Neuronal stem cell (in vitro differentiated cells): ENCODE data around the gene SIGLEC7. TPM values are rescaled to one million over a fixed set of nuclear protein-coding genes. Genes with fewer than 3 reads are reported as not detected.
A peak's percentile ranks its signal among the peaks of the same experiment; 100 is the strongest.

Experiments
- DNase-seq: peaks from one replicate; pipeline ENCODE4 v3.0.0-alpha.2; 2013; ENCODE audit warnings: low spot score
- H2AFZ ChIP-seq: one replicate; pipeline ENCODE4 v1.6.1; 2013; ENCODE audit warnings: mild to moderate bottlenecking, low read length, inconsistent platforms
- H2AK5ac ChIP-seq: 2 replicates; pipeline ENCODE4 v1.6.1; 2013; ENCODE audit warnings: low read depth, mild to moderate bottlenecking, inconsistent platforms, low read length, moderate library complexity, mixed read lengths
- H2BK120ac ChIP-seq: 2 replicates; pipeline ENCODE4 v1.6.1; 2013; ENCODE audit warnings: low read depth, mild to moderate bottlenecking, inconsistent platforms, low read length, moderate library complexity, mixed read lengths
- H2BK12ac ChIP-seq: one replicate; pipeline ENCODE4 v1.6.1; 2013; ENCODE audit warnings: low read length, inconsistent platforms
- H2BK15ac ChIP-seq: 2 replicates; pipeline ENCODE4 v1.6.1; 2013; ENCODE audit warnings: mild to moderate bottlenecking, low read length, inconsistent platforms, mixed read lengths
- H2BK5ac ChIP-seq: one replicate; pipeline ENCODE4 v1.6.1; 2013; ENCODE audit warnings: inconsistent platforms, mild to moderate bottlenecking, low read length, moderate library complexity
- H3K14ac ChIP-seq: one replicate; pipeline ENCODE4 v1.6.1; 2013; ENCODE audit warnings: low read length, inconsistent platforms
- H3K18ac ChIP-seq: 2 replicates; pipeline ENCODE4 v1.6.1; 2013; ENCODE audit warnings: low read length, inconsistent platforms
- H3K23ac ChIP-seq: 2 replicates; pipeline ENCODE4 v1.6.1; 2013; ENCODE audit warnings: low read depth, mild to moderate bottlenecking, mixed read lengths, low read length, inconsistent platforms; ENCODE audit not compliant: poor library complexity
- H3K27ac ChIP-seq: replicated peaks from 3 replicates; pipeline ENCODE4 v1.5.1; 2013; ENCODE audit warnings: low read length, inconsistent platforms
- H3K27me3 ChIP-seq, 3 experiments: 2 replicates each; pipeline ENCODE4 v1.6.1; 2013; ENCODE audit warnings: low read length in 3 of 3, mild to moderate bottlenecking in 2 of 3, inconsistent platforms in 1 of 3, low read depth in 1 of 3, mixed read lengths in 1 of 3, moderate library complexity in 1 of 3; ENCODE audit not compliant: control insufficient read depth in 3 of 3, insufficient read depth in 3 of 3
- H3K36me3 ChIP-seq, 2 donors: replicated peaks in 1 of 2; 2 replicates each; pipeline ENCODE4 v1.6.1; 2013; ENCODE audit warnings: low read length in 2 of 2; ENCODE audit not compliant: control insufficient read depth in 2 of 2, insufficient read depth in 2 of 2
- H3K4ac ChIP-seq: 2 replicates; pipeline ENCODE4 v1.6.1; 2013; ENCODE audit warnings: inconsistent platforms, mild to moderate bottlenecking, low read length, moderate library complexity
- H3K4me1 ChIP-seq, 2 donors: 1 replicate in 1 of 2; 2 replicates in 1 of 2; pipeline ENCODE4 v1.6.1; 2013; ENCODE audit warnings: low read length in 2 of 2, low read depth in 1 of 2; ENCODE audit not compliant: control insufficient read depth in 2 of 2, insufficient read depth in 1 of 2
- H3K4me2 ChIP-seq: one replicate; pipeline ENCODE4 v1.6.1; 2013; ENCODE audit warnings: mild to moderate bottlenecking, low read length, inconsistent platforms; ENCODE audit not compliant: insufficient read depth, poor library complexity, severe bottlenecking
- H3K4me3 ChIP-seq, 2 donors: 2 replicates each; pipeline ENCODE4 v1.5.1; 2013; ENCODE audit warnings: low read length in 2 of 2, mild to moderate bottlenecking in 2 of 2, inconsistent platforms in 1 of 2, moderate library complexity in 1 of 2
- H3K79me1 ChIP-seq: one replicate; pipeline ENCODE4 v1.6.1; 2013; ENCODE audit warnings: low read depth, mild to moderate bottlenecking, inconsistent platforms, low read length, moderate library complexity
- H3K9ac ChIP-seq: one replicate; pipeline ENCODE4 v1.6.1; 2013; ENCODE audit warnings: mild to moderate bottlenecking, low read depth, low read length, inconsistent platforms; ENCODE audit not compliant: poor library complexity
- H3K9me3 ChIP-seq, 2 donors: replicated peaks in 1 of 2; 2 replicates each; pipeline versions ENCODE3 to v1.6.1; 2013; ENCODE audit warnings: low read length in 2 of 2, mild to moderate bottlenecking in 2 of 2, inconsistent platforms in 1 of 2, low read depth in 1 of 2, mixed read lengths in 1 of 2, moderate library complexity in 1 of 2; ENCODE audit not compliant: control insufficient read depth in 2 of 2, insufficient read depth in 1 of 2
- H4K8ac ChIP-seq: one replicate; pipeline ENCODE4 v1.6.1; 2013; ENCODE audit warnings: low read depth, mild to moderate bottlenecking, inconsistent platforms, low read length, moderate library complexity
- H4K91ac ChIP-seq: one replicate; pipeline ENCODE4 v1.6.1; 2013; ENCODE audit warnings: low read length, low read depth, mild to moderate bottlenecking, inconsistent platforms; ENCODE audit not compliant: poor library complexity
- WGBS, 2 donors: extraction: QIAGEN DNeasy Blood & Tissue Kit; methylation state at CpG; one replicate each; pipeline ENCODE4 v1.1.7; 2013; ENCODE audit warnings: missing lambda C conversion rate in 2 of 2, mixed read lengths in 1 of 2; ENCODE audit not compliant: insufficient read length in 2 of 2, insufficient replicate concordance in 1 of 2; ENCODE audit errors: extremely low coverage in 2 of 2; 5-methylcytosine and 5-hydroxymethylcytosine counted together
- polyA plus RNA-seq, 2 experiments: library from polyadenylated mRNA; stranded (reverse); fragments of 200-250 nt; gene quantifications; one replicate each; pipeline ENCODE4 v1.2.3, GENCODE V29; 2013

The SIGLEC7 gene
- not detected for polyA plus RNA-seq (2013, experiment 1 of 2)
- polyA plus RNA-seq (2013, experiment 2 of 2), result not detected

DNA sequence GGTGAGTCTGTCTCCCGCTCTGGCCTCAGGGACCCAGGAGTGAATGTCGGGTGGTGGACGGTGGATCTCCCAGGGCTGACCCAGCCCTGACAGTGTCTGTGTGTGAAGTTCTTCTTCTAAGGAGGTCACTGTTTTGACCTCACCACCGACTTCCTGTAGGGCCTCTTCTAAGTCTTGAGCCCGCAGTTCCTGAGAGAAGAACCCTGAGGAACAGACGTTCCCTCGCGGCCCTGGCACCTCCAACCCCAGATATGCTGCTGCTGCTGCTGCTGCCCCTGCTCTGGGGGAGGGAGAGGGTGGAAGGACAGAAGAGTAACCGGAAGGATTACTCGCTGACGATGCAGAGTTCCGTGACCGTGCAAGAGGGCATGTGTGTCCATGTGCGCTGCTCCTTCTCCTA is at the start of gene SIGLEC7:
SIGLEC7 (plus strand) TSS at position 183 of the 400 bp plus-strand sequence; CDS start at position 252, 69 bp downstream.
- Histone ChIP-seq H3K23ac (no peak within 1 kb of the TSS), H3K4ac (no peak within 1 kb of the TSS), H2BK15ac (no peak within 1 kb of the TSS), H4K91ac (no peak within 1 kb of the TSS), H3K9ac (no peak within 1 kb of the TSS), H2AK5ac (peak within 1 kb of the TSS; percentile 66), H3K18ac (peak within 1 kb of the TSS; percentile 62), H3K79me1 (no peaks in the 10 kb centered on the region), H3K36me3 (no peaks in the 10 kb centered on the region), H2BK5ac (no peak within 1 kb of the TSS), H3K27ac (no peak within 1 kb of the TSS), H2AFZ (no peak within 1 kb of the TSS), H3K4me3 (no peak within 1 kb of the TSS), H3K27me3 (peaks cover 0 to 30% (median 0%) of the 10 kb centered on the region in 3 experiments), H2BK120ac (no peak within 1 kb of the TSS), H3K14ac (peak within 1 kb of the TSS; percentile 6), H3K4me1 (no peaks in the 10 kb centered on the region), H2BK12ac (no peak within 1 kb of the TSS), H3K9me3 (no peaks in the 10 kb centered on the region), H4K8ac (no peak within 1 kb of the TSS), H3K4me2 (no peak within 1 kb of the TSS)
- DNase-seq, result no peak
- no CpG with 5 or more reads among the region's 14 CpGs for whole genome bisulfite sequencing, 2 donors

DNA sequence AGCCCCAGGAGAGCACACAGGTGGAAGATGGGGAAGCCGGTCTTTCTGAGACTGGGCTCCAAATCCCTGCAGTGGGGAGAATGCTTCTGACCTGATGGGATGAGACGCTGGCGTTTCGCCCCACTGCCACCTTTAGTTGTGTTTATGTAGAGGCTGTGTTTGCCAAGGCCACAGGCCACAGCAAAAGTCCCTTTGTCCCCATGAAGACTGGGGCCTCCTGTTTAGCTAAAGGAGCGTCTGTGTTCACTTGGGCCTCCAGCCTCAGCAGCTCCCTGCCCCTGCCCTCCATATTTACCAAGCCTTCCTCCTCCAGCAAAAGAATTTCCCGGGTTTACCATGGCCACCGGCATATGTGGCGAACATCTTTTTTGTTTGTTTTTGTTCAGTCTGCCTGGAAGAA is 49.0 kb upstream of the SIGLEC7 start:
- Histone ChIP-seq H4K91ac (no peak overlapping the region), H3K9ac (no peak overlapping the region), H4K8ac (no peak overlapping the region), H3K18ac (no peak overlapping the region), H2BK120ac (no peak overlapping the region), H3K4me2 (no peak overlapping the region), H3K27ac (no peak overlapping the region), H3K36me3 (peaks cover 2 to 5% of the 10 kb centered on the region in 2 donors), H3K4ac (no peak overlapping the region), H3K4me1 (no peaks in the 10 kb centered on the region), H3K27me3 (peaks cover 0 to 3% (median 0%) of the 10 kb centered on the region in 3 experiments), H2AK5ac (no peak overlapping the region), H2BK5ac (no peak overlapping the region), H2BK12ac (no peak overlapping the region), H3K9me3 (no peaks in the 10 kb centered on the region), H2AFZ (no peak overlapping the region), H3K23ac (no peak overlapping the region), H3K79me1 (no peaks in the 10 kb centered on the region), H3K4me3 (no peak overlapping the region), H2BK15ac (no peak overlapping the region), H3K14ac (no peak overlapping the region)
- no CpG with 5 or more reads among the region's 8 CpGs for WGBS, 2 donors
- no peak for DNase-seq

DNA sequence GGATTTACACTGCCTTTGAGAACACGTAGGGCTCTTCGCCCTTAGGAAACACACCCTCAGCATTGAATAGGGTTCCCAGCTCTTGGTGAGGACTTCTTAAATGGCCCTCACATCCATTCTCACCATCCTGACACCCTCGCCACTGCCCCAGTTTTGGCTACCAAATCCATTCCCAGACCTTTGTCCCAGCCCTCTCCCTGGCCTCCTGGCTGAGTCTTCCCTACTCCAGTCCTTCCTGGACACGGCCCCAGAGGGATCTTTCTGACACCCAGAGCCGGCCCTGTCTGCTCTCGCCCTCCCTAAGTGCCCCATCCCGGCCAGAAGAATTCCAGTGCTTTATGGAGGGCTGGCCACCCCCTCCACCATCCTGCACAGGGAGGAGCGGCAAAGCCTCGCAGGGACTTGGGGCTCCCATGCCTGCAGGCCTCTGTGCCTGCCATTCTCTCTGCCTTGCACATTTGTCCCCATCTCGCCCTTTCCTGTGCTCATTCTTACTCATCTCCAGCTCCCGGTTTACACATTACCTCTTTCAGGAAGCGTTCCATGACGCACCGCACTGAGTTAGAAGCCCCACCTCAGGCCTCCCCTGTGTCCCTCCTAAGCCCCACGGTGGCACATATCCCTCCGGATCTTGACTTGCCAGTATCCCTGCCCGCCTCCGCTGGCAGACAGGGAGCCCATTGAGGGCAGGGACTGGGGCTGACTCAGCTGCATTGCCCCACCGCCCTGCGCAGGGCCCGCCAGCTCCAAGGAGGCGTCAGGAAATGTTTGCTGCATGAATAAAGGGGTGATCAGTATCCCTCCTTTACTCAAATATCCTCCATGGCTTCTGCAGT is 48.4 kb upstream of the SIGLEC7 start:
- no peak overlapping the region for H3K4me3 ChIP-seq
- H2AFZ ChIP-seq, result no peak overlapping the region
- H3K9ac ChIP-seq, result no peak overlapping the region
- no peak overlapping the region for H2BK15ac ChIP-seq
- peaks cover 2 to 5% of the 10 kb centered on the region in 2 donors for H3K36me3 ChIP-seq
- no peaks in the 10 kb centered on the region for H3K79me1 ChIP-seq
- H3K4me2 ChIP-seq, result no peak overlapping the region
- H4K8ac ChIP-seq, result no peak overlapping the region
- H3K4me1 ChIP-seq, result no peaks in the 10 kb centered on the region
- no peak overlapping the region for H3K4ac ChIP-seq
- no peaks in the 10 kb centered on the region for H3K9me3 ChIP-seq
- H2BK120ac ChIP-seq, result no peak overlapping the region
- DNase-seq, result no peak
- WGBS, 2 donors, result no CpG with 5 or more reads among the region's 22 CpGs
- no peak overlapping the region for H2AK5ac ChIP-seq
- no peak overlapping the region for H2BK5ac ChIP-seq
- peaks cover 0 to 3% (median 0%) of the 10 kb centered on the region in 3 experiments for H3K27me3 ChIP-seq
- no peak overlapping the region for H3K27ac ChIP-seq
- H3K18ac ChIP-seq, result no peak overlapping the region
- H3K14ac ChIP-seq, result no peak overlapping the region
- H3K23ac ChIP-seq, result no peak overlapping the region
- H2BK12ac ChIP-seq, result no peak overlapping the region
- H4K91ac ChIP-seq, result no peak overlapping the region

DNA sequence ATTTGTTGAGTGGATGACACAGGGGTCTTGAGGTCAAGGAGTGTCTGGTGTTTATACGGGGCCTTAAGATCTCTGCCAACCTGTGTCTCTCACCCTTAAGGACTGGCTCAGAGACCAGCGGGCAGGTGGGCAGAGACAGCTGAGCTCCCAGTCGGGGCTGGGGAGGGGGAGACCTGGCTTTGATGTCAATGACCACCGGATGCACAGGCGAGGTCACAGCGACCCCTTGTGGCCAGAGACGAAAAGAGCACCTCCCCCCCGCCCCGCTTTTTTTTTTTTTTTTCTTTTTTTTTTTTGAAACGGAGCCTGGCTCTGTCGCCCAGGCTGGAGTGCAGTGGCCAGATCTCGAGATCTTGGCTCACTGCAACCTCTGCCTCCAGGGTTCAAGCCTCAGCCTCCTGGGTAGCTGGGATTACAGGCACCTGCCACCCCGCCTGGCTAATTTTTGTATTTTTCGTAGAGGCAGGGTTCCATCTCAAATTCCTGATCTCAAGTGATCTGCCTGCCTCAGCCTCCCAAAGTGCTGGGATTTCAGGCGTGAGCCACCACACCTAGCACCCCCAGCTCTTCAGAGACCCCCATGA is 47.3 kb upstream of the SIGLEC7 start:
- H2AK5ac ChIP-seq, result no peak overlapping the region
- no peak overlapping the region for H4K91ac ChIP-seq
- H2BK120ac ChIP-seq, result no peak overlapping the region
- no peak overlapping the region for H3K4ac ChIP-seq
- H3K23ac ChIP-seq, result no peak overlapping the region
- H3K36me3 ChIP-seq, result peaks cover 2 to 8% of the 10 kb centered on the region in 2 donors
- H3K4me3 ChIP-seq, result no peak overlapping the region
- DNase-seq, result peak; percentile 72
- peaks cover 0 to 3% (median 0%) of the 10 kb centered on the region in 3 experiments for H3K27me3 ChIP-seq
- no peaks in the 10 kb centered on the region for H3K9me3 ChIP-seq
- H3K18ac ChIP-seq, result no peak overlapping the region
- no peak overlapping the region for H2BK15ac ChIP-seq
- no peak overlapping the region for H4K8ac ChIP-seq
- H3K14ac ChIP-seq, result no peak overlapping the region
- no peak overlapping the region for H2BK12ac ChIP-seq
- WGBS, 2 donors, result no CpG with 5 or more reads among the region's 15 CpGs
- no peaks in the 10 kb centered on the region for H3K79me1 ChIP-seq
- no peak overlapping the region for H2AFZ ChIP-seq
- H3K4me2 ChIP-seq, result no peak overlapping the region
- no peaks in the 10 kb centered on the region for H3K4me1 ChIP-seq
- H2BK5ac ChIP-seq, result no peak overlapping the region
- no peak overlapping the region for H3K9ac ChIP-seq
- no peak overlapping the region for H3K27ac ChIP-seq
